ENCODE data around the gene SLC7A9.

The SLC7A9 gene

DNA sequence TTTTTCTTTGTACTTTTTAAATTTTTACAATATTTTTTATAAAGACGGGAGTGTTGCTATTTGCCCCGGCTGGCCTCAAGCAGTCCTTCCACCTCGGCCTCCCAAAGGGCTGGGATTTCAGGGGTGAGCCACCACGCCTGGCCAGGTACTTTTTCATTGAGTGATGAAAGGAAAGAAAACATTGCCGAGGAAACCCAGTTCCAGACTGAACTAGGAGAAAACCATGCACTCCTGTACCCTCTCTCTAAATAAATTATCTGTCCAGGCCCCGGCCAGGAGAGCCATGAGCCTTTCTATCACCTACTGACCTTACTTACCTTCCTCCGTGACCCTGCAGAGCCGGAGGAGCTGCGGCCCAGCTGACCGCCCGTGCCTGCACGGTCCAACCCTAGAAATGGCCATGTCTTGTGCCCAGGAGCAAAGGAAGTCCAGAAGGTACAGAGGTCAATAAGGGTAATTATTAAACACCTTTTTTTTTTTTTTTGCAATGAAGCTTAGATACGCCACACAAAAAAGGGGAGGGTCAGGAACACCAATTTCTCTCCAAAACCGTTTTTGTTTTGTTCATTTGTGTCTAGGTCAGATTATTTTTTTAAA lies at the start of gene SLC7A9:
SLC7A9 (minus strand) TSS at position 399 of the 597 bp plus-strand sequence. CDS start 1,233 bp downstream, outside the sequence.
- FAIRE-seq = no peak
- DNase-seq (ENCODE audit: extremely low spot score, insufficient read length, low read depth) = no peak

DNA sequence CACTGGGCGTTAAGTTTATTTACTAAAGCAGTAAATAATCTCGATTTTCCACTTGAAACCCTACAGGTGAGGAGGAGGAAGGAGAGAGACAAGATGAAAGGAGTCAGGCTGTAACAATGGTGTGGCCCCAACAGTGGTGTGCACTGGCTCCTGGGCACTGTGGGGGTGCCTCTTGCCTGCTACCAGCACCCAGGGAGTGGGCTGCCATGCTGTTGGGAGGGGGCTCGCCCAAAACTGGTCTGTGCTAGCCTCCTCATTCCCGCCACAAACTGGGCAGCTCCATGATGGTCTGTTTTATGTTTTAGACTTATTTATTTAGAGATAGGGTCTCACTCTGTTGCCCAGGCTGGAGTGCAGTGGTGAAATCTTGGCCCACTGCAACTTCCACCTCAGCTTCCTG lies 49.8 kb upstream of the SLC7A9 start:
- DNase-seq (ENCODE audit: extremely low spot score, insufficient read length, low read depth) = no peak
- no peak for FAIRE-seq

DNA sequence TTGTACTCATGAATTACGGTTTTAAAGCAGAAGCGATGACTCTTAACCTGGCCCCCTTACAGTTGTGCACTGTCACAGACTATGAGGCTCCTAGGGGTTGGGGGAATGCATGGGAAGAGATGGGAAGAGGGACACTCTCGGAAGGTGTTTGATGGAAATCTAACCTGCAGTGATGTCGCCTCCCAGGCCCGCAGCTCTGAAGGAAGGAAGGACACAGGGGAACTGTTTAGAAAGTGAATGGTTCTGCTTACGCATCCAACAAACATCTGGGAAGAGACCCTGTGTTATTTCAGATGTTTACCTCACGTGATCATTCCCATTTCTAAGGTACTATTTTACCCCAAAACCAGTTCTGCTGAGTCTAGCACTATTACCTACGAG lies 48.0 kb upstream of the SLC7A9 start:
- FAIRE-seq (no peak), DNase-seq (ENCODE audit: extremely low spot score, insufficient read length, low read depth) (no peak)

DNA sequence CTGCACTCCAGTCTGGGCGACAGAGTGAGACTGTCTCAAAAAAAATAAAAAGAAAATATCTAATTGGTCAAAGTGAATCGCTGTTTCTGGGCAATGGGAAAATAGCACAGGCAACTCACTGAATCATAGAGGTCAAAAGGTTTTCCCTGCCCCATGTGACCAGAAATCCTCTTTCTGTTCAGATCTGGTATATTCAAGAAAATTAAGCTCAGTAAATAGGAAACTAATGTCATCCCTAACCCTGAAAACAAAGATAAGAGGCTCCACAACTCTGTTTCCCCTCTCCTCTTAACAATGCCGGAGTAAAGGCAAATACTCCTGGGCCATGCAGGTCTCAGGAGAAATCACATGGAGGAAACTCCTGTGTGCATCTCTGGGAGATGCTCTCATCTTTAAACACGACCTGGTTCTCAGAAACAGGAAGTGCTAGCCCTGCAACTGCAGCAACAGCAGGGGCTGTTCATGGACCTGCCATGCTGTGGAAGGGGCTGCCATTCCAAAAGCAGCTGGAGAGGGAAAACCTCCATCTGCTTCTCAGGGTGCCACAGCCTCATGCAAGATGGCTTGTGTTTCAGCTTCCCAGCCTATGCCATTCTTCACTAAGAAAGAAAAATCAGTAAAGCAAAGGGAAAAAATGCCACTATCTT lies 47.5 kb upstream of the SLC7A9 start:
- FAIRE-seq = no peak

DNA sequence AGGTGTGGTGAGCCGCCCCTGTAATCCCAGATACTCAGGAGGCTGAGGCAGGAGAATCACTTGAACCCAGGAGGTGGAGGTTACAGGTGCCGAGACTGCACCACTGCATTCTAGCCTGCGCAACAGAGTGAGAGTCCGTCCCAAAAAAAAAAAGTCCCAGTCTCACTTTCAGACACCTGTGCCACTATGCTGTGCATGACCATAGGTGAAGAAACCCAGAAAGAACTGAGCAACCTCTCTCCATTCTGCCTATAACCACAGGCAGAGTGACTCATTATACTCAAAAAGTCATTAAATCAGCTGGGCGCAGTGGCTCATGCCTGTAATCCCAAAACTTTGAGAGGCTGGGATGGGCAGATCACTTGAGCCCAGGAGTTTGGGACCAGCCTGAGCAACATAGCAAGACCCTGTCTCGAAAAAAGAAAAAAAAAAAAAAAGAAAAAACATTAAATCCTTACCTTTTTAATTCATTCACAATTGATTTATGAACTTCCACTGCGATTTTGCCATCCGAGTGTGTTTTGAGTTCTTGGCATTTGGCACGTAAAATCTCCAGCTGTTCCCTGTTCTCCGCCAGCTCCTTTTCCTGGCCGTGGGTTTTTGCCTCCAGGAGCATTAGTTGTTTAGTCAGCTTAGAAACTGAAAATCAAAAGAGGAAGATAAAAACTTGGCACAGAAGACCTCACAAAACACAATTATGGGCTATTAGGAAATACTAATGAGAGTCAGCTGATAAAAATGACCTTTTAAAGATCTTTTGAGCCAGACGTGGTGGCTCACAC lies 45.5 kb upstream of the SLC7A9 start:
- FAIRE-seq (no peak), DNase-seq (ENCODE audit: extremely low spot score, insufficient read length, low read depth) (no peak)

More for the DNA sequence above, 47.5 kb upstream of the SLC7A9 start:
- DNase-seq (ENCODE audit: extremely low spot score, insufficient read length, low read depth) = no peak

DNA sequence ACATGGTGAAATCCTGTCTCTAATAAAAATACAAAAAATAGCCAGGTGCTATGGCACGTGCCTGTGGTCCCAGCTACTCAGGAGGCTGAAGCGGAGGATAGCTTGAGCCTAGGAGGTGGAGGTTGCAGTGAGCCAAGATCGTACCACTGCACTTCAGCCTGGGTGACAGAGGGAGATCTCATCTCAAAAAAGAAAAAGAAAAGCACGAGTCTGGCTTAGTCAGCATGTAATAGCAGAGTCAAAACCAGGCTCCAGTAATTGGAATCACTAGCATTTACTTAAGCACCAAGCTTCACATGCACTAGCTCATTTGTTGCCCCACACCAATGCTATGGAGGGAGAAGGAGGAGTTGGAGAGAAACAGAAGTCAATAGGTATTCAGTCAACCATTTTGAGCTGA lies 41.9 kb upstream of the SLC7A9 start:
- no peak for FAIRE-seq
- DNase-seq (ENCODE audit: extremely low spot score, insufficient read length, low read depth) = no peak

DNA sequence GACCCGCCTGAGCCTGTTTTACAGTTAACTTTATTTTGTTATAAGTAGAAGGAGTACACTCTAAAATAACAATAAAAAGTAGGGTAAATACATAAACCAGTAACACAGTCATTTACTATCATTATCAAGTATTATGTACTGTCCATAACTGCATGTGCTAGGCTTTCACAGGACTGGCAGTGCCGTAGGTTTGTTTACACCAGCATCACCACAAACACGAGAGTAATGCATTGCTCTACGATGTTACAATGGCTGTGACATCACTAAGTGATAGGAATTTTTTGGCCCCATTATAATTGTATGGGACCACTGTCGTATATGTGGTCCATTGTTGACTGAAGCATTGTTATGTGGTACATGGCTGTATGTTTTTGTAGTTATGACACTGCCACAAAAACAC lies 41.3 kb upstream of the SLC7A9 start:
- DNase-seq (ENCODE audit: extremely low spot score, insufficient read length, low read depth) (no peak), FAIRE-seq (no peak)

DNA sequence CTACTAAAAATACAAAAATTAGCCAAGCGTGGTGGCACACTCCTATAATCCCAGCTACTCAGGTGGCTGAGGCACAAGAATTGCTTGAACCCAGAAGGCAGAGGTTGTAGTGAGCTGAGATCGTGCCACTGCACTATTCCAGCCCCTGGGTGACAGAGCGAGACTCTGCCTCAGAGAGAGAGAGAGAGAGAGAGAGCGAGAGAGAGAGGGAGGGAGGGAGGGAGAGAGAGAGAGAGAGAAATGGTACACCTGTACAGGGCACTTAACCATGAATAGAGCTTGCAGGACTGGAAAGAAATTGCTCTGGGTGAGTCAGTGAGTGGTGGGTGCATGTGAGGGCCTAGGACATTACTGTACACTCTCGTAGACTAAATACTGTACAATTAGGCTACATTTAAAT lies 40.5 kb upstream of the SLC7A9 start:
- FAIRE-seq (no peak), DNase-seq (ENCODE audit: extremely low spot score, insufficient read length, low read depth) (no peak)

DNA sequence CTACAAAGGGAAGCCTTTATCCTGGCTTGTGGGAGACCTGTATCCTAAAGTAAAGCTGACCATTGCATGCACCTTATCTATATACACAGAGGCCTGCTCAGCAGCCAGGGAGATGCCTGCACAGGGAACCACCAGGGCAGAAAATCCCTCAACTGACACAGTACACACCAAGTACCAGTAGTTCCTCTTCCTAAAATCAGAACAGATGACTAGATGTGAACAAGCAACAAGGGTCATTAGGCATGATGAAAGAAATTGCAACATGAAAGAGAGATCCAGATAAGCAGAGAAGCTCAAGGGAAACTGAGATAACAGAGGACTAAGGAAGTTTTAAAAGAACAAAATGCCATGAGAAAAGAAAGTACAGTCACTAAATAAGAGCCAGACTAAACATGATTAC lies 39.7 kb upstream of the SLC7A9 start:
- FAIRE-seq (no peak), DNase-seq (ENCODE audit: extremely low spot score, insufficient read length, low read depth) (no peak)

DNA sequence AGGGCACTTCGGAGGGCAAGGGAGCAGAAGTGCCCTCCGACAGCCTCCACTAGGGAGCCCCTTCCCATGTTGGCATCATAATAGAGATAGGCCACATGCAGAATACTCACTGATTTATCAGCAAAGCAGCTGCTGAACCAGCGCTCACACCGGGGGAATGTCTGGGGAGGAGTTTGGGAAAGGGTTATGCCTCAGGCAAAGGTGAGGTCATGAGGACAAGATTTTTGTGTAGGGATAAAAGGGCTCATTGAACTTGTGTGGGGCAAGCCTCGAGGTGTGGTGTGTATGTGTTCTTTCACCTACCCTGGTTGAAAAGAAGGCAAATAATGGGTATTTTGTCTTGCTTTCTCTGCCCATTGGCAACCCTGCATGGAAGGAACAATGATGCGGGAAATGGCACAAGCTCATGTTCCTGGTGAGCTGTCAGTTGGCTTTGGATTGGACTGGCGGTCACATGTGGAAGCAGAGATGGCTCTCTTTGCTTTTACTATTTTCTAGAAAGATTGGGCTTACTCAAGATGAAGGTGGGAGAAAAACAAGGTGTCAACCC lies 39.1 kb upstream of the SLC7A9 start:
- FAIRE-seq = no peak

DNA sequence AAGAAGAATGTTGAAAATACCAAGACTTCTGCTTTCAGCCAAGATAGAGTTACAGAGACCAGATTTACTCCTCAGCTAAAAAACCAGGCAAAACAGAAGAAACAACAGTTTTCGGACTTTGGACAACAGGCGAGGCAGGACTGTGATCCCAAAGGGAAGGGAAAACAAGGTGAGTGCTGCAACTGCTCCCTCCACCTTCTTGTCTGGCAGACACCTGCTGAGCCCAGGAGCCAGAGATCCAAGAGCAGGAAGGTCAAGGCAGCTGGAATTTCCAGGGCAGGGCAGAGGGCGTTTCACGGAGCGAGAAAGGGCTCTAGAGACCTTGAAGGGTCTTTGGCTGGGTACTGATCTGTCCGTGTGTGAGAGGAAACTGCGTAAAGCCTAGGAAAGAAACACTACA lies 32.9 kb upstream of the SLC7A9 start:
- DNase-seq (ENCODE audit: extremely low spot score, insufficient read length, low read depth) (no peak), FAIRE-seq (no peak)

More for the DNA sequence above, 39.1 kb upstream of the SLC7A9 start:
- DNase-seq (ENCODE audit: extremely low spot score, insufficient read length, low read depth) = no peak

DNA sequence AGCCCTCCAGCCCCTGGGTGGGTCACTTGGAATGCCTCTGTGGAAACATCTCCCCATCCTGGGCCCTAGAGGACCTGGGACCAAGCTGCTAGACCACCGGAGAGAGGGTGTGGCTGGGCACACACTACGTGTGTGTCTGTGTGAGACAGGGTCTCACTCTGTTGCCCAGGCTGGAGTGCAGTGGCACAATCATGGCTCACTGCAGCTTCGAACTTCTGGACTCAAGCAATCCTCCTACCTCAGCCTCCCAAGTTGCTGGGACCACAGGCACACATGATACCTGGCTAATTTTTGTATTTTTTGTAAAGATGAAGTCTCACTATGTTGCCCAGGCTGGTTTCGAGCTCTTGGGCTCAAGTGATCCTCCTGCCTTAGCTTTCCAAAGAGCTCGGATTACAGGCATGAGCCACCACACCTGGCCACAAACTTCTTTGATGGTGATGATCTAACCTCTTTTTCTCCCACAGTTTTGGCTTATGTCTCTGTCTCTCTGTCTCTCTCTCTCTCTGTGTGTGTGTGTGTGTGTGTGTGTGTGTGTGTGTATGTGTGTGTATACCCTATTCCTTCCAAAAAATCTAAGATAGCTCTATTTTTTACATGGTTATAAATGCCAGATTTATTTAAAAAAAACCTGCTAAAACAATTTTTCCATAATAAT lies 32.1 kb upstream of the SLC7A9 start:
- no peak for DNase-seq (ENCODE audit: extremely low spot score, insufficient read length, low read depth)
- FAIRE-seq = no peak

DNA sequence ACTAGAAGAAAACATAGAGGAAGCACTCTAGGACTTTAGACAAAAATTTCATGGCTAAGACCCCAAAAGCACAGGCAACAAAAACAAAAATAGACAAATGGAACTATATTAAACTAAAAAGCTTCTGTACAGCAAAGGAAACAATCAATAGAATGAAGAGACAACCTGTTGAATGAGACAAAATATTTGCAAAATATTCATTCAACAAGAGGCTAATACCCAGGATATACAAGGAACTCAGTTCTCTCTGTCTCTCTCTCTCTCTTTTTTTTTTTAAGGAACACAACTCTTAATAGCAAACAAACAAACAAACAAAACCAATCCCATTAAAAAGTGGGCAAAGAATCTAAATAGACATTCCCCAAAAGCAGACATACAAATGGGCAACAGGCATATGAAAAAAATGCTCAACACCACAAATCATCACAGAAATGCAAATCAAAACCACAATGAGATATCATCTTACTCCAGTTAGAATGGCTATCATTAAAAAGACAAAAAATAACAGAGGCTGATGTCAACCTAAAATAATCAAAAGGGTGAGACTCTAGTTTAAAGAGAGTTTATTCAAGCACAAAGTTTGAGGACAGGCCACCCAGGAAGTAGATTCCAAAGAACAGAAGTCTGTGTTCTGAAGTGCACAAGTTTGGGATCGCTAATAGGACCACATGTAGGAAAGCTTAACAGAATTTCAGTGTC lies 27.1 kb upstream of the SLC7A9 start:
- FAIRE-seq (no peak), DNase-seq (ENCODE audit: extremely low spot score, insufficient read length, low read depth) (no peak)

DNA sequence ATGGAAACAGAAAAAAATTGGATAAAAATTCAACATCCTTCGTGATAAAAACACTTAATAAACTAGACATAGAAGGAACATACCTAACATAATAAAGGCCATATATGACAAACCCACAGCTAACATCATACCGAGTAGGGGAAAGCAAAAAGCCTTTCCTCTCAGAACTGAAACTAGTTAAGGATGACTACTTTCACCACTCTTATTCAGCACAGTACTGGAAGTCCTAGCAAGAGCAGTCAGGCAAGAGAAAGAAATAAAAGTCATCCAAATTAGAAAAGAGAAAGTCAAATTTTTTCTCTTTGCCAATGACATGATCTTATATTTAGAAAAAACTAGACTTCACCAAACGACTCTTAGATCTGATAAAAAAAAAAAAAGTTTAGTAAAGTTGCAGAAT lies 25.8 kb upstream of the SLC7A9 start:
- FAIRE-seq (peak; percentile 64), DNase-seq (ENCODE audit: extremely low spot score, insufficient read length, low read depth) (no peak)

DNA sequence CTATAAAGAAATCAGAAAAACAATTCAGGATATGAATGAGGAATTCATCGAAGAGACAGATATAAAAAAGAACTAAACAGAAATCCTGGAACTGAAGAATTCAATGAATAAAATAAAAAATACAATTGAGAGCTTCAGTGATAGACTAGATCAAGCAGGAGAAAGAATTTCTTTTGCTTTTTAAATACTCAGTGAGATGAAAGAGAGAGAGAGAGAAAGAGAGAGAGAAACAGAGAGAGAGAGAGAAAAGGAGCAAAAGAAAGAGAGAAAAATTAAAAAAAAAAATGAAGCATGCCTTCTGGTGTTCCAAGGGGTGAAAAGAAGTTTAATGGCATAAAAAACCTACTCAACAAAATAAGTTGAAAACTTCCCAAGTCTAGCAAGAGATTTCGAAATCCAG lies 22.0 kb upstream of the SLC7A9 start:
- FAIRE-seq = no peak
- DNase-seq (ENCODE audit: extremely low spot score, insufficient read length, low read depth) = no peak

DNA sequence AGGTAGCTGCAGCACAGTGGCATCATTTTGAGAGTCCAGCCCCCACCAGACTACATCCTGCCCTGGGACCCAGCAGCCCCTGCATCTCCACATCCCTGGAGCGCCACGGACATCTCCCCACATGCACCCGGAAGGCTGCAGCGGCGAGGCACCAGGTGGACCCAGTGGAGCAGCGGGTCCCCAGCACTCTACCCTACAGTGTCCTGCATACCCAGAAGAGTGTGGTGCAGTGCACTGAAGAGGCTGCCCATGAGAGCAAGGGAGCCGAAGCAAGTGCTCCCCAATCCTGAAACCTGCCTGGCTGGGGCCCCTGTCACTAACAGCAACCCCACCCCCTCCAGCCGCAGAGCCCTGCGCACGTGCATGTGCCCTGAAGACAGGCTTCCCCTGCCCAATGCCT lies 21.3 kb upstream of the SLC7A9 start:
- FAIRE-seq = no peak
- no peak for DNase-seq (ENCODE audit: extremely low spot score, insufficient read length, low read depth)

DNA sequence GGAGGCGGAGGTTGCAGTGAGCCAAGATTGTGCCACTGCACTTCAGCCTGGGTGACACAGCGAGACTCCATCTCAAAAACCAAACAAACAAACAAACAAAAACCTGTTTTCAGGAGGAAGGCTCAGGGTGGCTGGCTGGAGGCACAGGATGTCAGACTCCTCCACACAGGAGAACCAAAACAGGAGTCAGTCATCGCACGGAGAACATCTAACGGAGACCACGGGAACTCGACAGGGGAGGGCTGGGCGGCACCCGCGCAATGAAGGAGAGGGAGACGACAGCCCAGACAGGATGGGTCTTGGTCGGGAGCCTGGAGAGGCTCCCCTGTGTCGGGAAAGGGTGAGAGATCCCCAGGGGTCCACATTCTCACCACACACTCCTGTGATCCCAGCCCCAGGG lies 20.8 kb upstream of the SLC7A9 start:
- FAIRE-seq = no peak

DNA sequence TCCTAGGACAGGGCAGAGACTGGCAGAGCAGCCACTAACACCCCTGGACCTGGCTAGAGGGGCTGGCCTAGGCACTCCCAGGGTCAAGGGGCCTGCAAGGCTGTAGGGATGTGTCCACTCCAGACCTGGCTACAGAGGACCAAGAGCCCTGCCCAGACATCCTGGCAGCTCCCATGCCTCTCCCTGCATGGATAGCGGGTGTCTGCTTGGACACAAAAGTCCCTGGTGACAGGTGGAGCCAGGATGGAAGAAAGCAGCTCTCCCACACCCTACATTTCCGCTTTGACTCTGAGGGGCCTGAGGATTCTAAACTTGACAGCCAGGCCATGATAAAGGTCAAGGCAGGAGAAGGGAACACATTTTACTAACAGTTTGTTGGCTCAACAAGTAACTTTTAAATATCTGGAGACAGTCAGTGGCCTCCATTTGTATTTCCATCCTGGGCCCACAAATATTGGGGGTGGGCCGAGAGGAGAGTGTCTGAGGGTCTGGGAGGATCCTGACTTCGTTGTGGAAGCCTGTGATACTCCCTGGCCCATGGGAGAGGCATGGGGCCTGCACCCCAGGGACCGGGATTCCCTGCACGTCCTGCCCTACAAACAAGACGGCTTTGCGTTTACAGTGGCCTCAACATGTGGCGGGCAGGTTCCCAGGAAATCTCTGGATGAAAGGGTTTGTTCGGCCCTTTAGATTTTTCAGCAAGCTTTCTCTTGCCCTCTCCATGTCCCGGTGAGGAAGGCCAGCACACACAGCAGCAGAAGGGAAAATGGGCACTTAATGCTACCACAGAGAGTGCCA lies 19.8 kb upstream of the SLC7A9 start:
- DNase-seq (ENCODE audit: extremely low spot score, insufficient read length, low read depth) (no peak), FAIRE-seq (no peak)

More for the DNA sequence above, 20.8 kb upstream of the SLC7A9 start:
- no peak for DNase-seq (ENCODE audit: extremely low spot score, insufficient read length, low read depth)

DNA sequence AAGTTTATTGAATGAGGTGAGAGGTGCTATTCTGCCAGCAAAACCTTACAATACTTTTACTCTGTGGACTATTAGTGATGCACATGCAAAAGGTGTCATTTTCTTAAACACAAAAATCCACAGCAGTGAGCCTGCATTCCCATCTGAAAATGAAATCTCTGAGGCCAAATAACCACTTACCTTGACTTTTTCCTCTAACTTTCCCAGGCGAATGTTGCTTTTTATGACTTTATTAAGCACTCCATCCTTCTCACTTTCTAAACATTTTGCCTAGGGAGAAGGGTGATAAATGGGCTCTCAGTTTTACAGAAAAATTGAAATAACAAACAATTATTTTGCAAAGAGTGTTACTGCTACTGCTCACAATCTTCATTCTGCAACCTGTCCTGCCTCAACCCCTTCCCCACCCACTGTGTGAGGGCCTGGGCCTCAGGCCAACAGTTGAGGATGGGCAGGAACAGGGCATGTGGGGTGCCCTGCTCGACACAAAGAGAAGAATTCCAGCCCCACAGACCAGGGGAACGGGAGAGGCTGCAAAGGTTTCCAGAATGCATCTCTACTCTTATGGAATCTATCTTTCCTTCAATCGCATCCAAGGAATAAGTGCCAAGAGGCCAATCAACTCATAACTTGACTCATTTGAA lies 18.1 kb upstream of the SLC7A9 start:
- DNase-seq (ENCODE audit: extremely low spot score, insufficient read length, low read depth) = no peak
- FAIRE-seq = no peak

Data from GM18507 (cell line).